HFFc6 (cell line): ENCODE measurements around the gene CLEC16A. TPM values are rescaled to one million over a fixed set of nuclear protein-coding genes. Genes with fewer than 3 reads are reported as not detected.

Source experiments
- DNase-seq: peaks from one replicate; pipeline ENCODE4 v3.0.0-alpha.2; 2018
- H3K27ac Mint-ChIP-seq: 2 replicates; pipeline ENCODE4 v1.8.0; 2020; ENCODE audit warnings: mild to moderate bottlenecking, mixed read lengths
- H3K27me3 Mint-ChIP-seq: 2 replicates; pipeline ENCODE4 v1.8.0; 2021; ENCODE audit warnings: mild to moderate bottlenecking, moderate library complexity, mixed read lengths; ENCODE audit not compliant: insufficient read depth
- H3K36me3 Mint-ChIP-seq: 2 replicates; pipeline ENCODE4 v1.8.0; 2021; ENCODE audit warnings: low read depth, mixed read lengths
- H3K4me1 Mint-ChIP-seq: 2 replicates; pipeline ENCODE4 v1.8.0; 2020; ENCODE audit warnings: low read depth, mixed read lengths
- H3K4me3 Mint-ChIP-seq: 2 replicates; pipeline ENCODE4 v1.8.0; 2020; ENCODE audit warnings: mild to moderate bottlenecking, moderate library complexity, mixed read lengths
- H3K9me3 Mint-ChIP-seq: 2 replicates; pipeline ENCODE4 v1.8.0; 2020; ENCODE audit warnings: mild to moderate bottlenecking, mixed read lengths
- total RNA-seq, 6 experiments: library from RNA; stranded (reverse); fragmentation: NEBNext Ultra II Directional; extraction: Animal tissue kit (Norgen Biotek cat#: 25700); gene quantifications; 2 replicates in 1 of 6; 3 replicates in 5 of 6; pipeline ENCODE4 v1.2.3, GENCODE V29; 2021
- TF ChIP-seq, protein P1 (sequence below): fragments of 200-600 bp; sonication (generic); IDR thresholded peaks from 2 replicates; pipeline ENCODE4 v1.5.0; 2021; ENCODE audit warnings: antibody characterized with exemption, mild to moderate bottlenecking

Gene CLEC16A
- total RNA-seq, 6 experiments from 2014 or later: 19.4 to 23.2 (median 21.2) TPM

DNA sequence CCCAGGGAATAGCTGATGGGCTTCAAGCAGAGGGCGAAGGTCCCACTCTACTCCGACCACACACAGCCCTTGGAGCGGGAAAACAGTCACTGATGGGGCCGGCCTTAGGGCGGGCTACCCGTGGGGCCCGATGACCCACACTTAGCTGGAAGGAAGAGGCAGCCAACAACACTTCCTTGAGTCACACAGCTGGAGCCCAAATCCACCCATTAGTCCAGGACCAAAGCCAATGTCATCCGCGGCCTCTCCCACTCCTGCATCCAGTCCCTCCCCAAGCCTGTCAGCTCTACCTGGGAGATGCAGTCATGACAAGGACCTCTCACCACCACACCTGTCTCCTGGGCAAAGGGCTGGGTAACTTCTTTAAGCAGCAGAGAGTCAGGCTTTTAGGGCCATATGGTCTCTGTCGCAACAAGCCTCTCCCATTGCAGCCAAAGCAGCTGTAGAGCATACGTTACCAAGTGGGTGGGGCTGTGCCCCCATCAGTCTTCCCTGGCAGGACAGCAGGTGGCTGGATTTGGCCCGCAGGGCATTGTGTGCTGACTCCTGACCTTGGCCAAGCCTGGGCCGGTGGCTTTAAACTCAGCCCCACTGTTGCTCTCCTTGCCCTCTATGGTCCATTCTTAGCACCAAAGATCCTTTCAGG lies 200.9 kb downstream of the CLEC16A start:
- H3K9me3 Mint-ChIP-seq: no peaks in the 10 kb centered on the region
- peaks cover 30% of the 10 kb centered on the region for H3K4me1 Mint-ChIP-seq
- H3K27ac Mint-ChIP-seq: peak overlapping the region; percentile 40; the same call in 1 of the 2 replicates
- TF ChIP-seq, protein P1, sequence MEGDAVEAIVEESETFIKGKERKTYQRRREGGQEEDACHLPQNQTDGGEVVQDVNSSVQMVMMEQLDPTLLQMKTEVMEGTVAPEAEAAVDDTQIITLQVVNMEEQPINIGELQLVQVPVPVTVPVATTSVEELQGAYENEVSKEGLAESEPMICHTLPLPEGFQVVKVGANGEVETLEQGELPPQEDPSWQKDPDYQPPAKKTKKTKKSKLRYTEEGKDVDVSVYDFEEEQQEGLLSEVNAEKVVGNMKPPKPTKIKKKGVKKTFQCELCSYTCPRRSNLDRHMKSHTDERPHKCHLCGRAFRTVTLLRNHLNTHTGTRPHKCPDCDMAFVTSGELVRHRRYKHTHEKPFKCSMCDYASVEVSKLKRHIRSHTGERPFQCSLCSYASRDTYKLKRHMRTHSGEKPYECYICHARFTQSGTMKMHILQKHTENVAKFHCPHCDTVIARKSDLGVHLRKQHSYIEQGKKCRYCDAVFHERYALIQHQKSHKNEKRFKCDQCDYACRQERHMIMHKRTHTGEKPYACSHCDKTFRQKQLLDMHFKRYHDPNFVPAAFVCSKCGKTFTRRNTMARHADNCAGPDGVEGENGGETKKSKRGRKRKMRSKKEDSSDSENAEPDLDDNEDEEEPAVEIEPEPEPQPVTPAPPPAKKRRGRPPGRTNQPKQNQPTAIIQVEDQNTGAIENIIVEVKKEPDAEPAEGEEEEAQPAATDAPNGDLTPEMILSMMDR: no peak
- H3K4me3 Mint-ChIP-seq: no peak overlapping the region
- DNase-seq: no peak
- peaks cover 3% of the 10 kb centered on the region; the same call in 1 of the 2 replicates for H3K36me3 Mint-ChIP-seq
- no peaks in the 10 kb centered on the region; the same call in 1 of the 2 replicates for H3K27me3 Mint-ChIP-seq

DNA sequence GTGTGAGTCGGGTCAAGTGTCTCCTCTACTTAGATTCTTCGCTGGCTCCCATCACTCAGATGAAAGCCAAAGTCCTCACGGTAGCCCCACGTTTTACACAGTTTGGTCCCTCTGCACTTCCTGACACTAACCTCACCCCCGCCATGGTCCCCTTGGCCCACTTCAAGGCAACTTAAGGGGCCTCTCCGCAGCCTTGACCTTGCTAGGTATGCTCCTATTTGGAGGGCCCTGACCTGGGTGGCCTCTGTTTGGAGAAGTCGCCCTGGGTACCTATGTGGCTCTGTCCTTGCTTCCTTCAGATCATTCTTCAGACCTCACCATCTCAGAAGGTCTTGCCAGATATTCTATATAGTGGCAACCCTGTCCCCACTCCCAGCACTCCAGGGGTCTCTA lies 201.5 kb downstream of the CLEC16A start:
- H3K27ac Mint-ChIP-seq: peak overlapping the region; percentile 40; the same call in 1 of the 2 replicates
- H3K4me1 Mint-ChIP-seq: peaks cover 30% of the 10 kb centered on the region

DNA sequence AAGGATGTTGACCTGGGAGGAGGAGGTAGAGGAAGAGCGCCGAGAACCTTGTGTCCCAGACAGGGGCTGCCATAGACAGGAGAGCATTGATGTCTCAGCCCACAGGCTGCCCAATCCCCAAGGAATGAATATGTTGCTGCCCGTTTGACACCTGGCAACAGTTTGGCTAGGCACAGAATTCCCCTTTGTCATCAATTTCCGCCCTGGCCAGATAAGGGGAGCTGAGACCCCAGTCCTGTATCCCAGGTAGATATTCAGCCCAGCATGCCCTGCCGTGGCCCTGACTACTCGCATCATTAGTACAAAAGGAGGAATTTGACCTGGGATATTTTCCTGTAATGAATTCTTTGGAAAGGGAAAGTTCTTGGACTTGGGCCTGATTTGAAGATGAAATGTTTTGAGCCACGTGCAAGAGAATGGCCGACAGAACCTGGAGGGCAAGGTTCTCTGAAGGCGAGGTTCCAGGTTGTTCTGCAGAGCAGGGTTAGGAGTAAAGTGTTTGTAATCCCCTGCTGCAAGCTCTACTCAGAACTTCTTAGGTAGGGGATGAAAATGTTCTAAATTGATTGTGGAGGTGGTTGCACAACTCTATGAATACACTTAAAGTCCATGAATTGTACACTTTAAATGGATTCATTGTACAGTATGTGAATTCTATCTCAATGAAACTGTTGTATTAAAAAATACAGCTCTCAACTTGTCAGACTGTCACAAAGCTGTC lies 202.8 kb downstream of the CLEC16A start:
- H3K9me3 Mint-ChIP-seq: no peaks in the 10 kb centered on the region
- no peak overlapping the region for H3K4me3 Mint-ChIP-seq
- no peaks in the 10 kb centered on the region; the same call in 1 of the 2 replicates for H3K27me3 Mint-ChIP-seq
- peaks cover 8% of the 10 kb centered on the region; the same call in 1 of the 2 replicates for H3K36me3 Mint-ChIP-seq
- TF ChIP-seq, protein P1: no peak
- peaks cover 30% of the 10 kb centered on the region for H3K4me1 Mint-ChIP-seq
- no peak for DNase-seq
- no peak overlapping the region for H3K27ac Mint-ChIP-seq

More for the DNA sequence above, 201.5 kb downstream of the CLEC16A start:
- no peaks in the 10 kb centered on the region; the same call in 1 of the 2 replicates for H3K27me3 Mint-ChIP-seq
- TF ChIP-seq, protein P1: no peak
- no peak overlapping the region for H3K4me3 Mint-ChIP-seq
- peaks cover 8% of the 10 kb centered on the region; the same call in 1 of the 2 replicates for H3K36me3 Mint-ChIP-seq
- H3K9me3 Mint-ChIP-seq: no peaks in the 10 kb centered on the region
- DNase-seq: no peak

DNA sequence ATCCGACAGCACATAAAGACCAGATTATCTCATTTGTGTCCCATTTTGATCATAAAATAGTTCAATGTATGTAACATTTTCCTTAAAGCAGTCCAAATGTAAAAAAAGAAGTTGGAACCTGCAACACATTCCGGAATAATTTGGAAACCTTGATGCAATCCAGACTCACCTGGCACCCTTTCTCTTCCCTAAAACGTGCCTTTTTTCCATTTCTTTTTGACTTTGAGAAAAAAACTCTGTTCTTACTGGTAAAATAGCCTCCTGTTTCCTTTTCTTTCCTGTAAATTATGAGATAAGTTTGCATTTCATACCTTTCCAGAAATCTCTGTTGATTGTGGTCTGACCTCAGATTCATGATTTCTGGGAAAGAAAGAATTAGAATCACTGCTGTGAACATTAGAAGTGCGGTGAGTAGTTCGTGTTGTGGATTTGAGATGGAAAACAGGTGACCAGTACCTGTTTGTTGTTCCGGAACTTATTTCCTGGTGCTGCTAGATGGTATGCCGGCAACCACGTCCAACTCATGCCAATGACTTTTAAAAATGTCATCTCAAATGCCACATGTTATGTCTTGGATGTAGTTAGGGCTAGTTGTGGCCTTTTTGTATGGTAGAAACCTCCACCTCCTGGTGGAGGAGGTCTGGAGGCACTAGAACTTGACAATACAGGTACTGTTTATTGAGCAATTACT lies 203.5 kb downstream of the CLEC16A start:
- no peak for DNase-seq
- no peak overlapping the region for H3K4me3 Mint-ChIP-seq
- no peak overlapping the region for H3K27ac Mint-ChIP-seq
- H3K27me3 Mint-ChIP-seq: no peaks in the 10 kb centered on the region; the same call in 1 of the 2 replicates
- H3K4me1 Mint-ChIP-seq: peaks cover 30% of the 10 kb centered on the region
- peaks cover 8% of the 10 kb centered on the region; the same call in 1 of the 2 replicates for H3K36me3 Mint-ChIP-seq
- no peaks in the 10 kb centered on the region for H3K9me3 Mint-ChIP-seq
- TF ChIP-seq, protein P1: no peak

DNA sequence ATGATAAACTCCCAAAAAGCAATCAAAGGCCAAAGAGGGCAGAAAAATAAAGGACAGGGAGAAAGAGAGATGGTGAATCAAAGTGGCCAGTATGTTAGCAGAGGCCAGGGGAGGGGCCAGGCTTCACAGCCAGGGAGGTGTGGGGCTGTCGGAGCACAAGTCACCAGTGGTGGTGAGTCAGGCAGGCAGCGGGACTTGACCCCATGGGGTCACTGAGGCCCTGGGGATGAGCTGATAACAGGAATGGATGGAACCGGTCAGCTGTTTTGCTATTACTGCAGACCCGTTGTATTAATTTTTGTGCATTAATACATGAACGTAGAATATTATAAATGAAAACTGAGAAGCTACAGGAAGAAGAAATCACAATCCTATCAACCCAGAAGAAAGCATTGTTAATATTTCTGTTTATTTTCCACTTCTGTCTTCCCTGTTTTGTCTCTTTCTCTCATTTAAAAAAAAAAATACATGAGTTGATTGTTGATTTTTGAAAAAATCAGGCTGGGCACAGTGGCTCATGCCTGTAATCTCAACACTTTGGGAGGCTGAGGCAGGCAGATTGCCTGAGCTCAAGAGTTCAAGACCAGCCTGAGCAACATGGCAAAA lies 204.8 kb downstream of the CLEC16A start:
- peaks cover 2% of the 10 kb centered on the region; the same call in 1 of the 2 replicates for H3K27me3 Mint-ChIP-seq
- TF ChIP-seq, protein P1: no peak
- no peak overlapping the region for H3K27ac Mint-ChIP-seq
- peaks cover 36% of the 10 kb centered on the region for H3K4me1 Mint-ChIP-seq
- no peak for DNase-seq
- no peaks in the 10 kb centered on the region for H3K9me3 Mint-ChIP-seq
- H3K36me3 Mint-ChIP-seq: peaks cover 8% of the 10 kb centered on the region; the same call in 1 of the 2 replicates
- no peak overlapping the region for H3K4me3 Mint-ChIP-seq
